HG03521 (cell line): ENCODE results near the gene CCDC112.
A peak's percentile ranks its signal among the peaks of the same experiment; 100 is the strongest.
"Not testable (repeated sequence)": the region's sequence is repeated elsewhere in the genome, so short reads cannot be mapped to it uniquely, and the experiment has no call there.

ENCODE experiments used
- ATAC-seq: cut with Tn5 transposase; IDR thresholded peaks from one replicate; pipeline ENCODE4 v1.9.1; 2021; ENCODE audit warnings: mild to moderate bottlenecking, moderate library complexity; ENCODE audit not compliant: unreplicated experiment

CCDC112 gene

DNA sequence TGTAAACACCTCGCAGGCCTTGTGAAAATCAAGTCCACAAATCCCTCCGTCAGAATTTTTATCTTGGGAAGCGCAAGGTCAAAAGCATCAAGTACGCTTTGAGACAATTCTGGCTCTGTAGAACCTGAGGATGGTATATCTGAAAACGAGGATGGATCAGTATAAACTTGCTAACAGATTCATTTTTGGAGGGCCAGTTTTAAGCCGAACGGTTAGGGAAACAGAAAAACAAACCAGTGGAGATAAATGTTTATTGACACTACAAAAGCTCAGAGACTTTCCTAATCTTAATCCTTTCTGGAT, 33.4 kb downstream of the CCDC112 start:
- ATAC-seq: no peak

DNA sequence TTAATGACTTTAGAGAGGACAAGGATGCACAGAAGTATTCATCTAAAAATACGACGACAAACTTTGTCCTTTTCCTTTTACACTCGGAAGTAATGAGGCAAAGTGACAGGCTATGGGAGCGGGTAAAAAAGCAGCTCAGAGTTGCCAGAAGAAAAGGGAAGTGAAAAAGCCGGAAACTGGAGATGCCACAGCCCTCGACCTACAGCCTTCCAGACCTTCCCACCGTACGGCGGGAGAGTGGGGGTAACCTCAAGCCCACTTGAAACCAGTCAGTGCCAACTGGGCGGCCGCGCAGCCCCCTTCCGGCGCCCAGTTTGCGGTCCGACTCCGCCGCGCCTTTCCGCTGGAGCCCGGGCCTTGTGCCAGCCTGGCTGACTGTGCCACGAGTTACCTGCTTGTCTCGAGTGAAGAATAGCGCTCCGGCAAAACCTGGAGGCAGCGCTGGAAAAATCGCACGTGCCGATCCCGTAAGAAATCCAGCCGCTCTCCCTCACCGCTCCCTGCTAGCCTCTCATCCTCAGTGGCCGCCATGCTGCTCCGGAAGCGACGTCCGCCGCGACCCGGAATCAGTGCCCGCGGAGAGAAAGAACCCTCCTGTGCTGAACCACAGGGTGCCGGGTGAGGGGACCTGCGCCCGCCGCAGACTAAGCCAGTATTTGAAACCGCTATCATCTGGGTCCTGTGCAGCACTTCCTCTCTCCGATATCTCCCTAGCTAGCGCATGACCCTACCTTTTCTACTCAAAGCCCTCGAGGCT, 34.0 kb downstream of the CCDC112 start, which contains the start of gene PGGT1B:
Gene PGGT1B, minus strand, starts transcription at position 557 of the 757 bp plus-strand sequence. Its CDS starts 26 bp downstream, at position 531.
- ATAC-seq: peak; percentile 84

DNA sequence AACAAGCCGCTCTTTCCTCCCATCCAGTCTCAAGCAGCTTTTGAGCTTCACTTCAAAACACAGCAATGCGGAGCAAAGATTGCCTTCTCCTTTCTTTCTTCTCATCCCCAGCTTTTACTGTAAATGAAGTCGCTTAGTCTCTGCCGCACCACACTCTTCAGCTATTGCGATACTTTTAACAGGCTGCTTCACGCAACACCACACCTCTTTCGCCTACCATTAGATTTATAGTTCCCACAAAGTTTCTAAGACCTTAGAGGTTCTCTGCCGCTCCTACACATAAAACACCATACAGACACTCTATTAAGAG, 34.5 kb downstream of the CCDC112 start:
- peak; percentile 46 for ATAC-seq

DNA sequence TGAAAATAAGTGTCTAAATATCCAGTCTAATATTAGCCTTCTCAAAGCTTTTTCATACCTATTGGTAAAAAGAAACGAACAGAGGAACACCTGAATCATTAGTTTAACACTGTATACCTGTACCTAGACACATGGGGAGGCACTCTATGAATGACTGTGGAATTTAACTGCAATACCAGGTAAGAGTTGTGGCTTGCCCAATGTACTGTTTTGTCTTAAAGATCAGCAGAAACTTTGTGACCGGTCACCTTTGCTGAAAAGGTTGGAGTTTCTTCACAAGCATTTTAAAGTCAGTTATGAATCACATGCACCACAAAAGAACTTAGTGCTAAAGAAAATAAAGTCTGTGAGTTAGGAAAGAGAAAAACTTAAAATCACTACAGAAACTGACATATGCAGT, 36.2 kb downstream of the CCDC112 start:
- no peak for ATAC-seq

DNA sequence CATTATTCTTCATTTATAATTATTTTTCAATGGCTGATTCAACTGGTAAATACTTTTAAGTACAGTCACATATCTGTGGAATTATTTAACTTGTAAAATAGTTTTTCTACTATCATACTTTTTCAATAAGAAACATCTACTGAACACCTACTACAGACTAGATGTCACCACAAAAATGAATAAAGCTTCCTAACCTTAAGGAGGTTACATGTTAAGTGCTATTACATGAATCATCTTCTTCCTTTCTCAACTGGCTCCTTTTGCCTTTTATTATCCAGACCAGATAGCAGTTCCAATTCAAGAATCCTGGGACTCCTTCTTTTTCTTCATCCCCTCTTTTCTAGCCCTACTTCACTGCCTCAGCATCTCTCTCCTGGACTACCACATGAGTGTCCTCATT, 38.5 kb downstream of the CCDC112 start:
- no peak for ATAC-seq

DNA sequence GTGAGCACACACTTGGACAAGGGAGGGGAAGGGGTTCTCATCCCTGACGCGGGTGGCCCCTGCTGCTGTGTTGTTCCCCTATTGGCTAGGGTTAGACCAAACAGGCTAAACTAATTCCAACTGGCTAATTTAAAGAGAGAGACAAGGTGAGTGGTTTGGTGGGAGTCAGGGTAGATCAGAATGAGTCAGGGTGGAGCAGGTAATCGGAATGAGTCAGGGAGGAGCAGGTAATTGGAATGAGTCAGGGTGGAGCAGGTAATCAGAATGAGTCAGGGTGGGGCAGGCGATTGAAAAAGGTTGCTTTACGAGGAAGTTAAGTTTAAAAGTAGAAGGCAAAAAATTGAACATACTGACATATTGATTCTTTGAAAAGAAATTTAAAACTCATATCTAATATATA, 47.1 kb downstream of the CCDC112 start:
- not testable (repeated sequence) for ATAC-seq

DNA sequence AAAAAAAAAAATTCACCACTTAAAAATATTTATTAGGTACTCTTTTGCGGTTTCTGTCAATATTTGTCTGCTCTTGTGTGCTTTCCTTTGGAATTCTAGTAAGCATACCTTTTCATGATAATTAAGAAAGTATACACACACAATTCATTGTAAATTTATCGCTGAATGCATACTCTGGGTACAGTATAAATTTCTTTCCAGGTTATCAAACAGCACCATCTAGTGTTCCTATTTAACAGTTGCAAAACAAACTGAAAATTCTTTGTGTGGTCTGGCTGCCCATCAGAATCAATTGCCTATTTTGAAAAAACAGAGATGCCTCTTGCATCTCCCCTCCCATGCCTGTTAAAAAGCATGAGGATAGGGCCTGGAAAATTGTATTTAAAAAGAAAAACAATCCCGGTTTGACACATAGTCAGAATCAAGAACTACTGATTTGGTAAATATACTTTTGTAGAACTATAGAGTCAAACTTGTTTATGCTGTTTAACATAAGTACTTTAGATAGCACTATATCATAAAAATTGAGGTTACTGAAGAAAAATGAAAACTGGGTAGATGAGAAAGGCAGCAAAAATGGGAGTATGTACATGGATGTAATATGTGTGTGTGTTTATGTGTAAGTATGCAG, 50.0 kb downstream of the CCDC112 start:
- peak; percentile 41 for ATAC-seq

DNA sequence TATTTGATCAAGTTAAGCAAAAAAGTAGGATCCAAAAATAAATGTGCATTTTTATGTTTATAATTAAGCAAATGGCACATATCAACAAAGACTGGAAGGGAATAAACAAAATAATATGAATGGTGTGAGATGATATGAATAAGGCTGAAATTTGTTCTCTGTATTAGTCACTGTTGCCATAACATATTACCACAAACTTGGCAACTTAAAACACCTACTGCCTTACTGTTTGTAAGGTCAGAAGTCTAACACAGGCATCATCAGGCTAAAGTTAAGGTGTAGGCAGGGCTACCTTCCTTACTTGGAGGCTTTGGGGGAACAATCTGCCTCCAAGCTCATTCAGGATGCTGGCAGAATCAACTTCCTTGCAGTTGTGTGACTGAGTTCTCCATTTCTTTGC, 53.0 kb downstream of the CCDC112 start:
- peak; percentile 78 for ATAC-seq

DNA sequence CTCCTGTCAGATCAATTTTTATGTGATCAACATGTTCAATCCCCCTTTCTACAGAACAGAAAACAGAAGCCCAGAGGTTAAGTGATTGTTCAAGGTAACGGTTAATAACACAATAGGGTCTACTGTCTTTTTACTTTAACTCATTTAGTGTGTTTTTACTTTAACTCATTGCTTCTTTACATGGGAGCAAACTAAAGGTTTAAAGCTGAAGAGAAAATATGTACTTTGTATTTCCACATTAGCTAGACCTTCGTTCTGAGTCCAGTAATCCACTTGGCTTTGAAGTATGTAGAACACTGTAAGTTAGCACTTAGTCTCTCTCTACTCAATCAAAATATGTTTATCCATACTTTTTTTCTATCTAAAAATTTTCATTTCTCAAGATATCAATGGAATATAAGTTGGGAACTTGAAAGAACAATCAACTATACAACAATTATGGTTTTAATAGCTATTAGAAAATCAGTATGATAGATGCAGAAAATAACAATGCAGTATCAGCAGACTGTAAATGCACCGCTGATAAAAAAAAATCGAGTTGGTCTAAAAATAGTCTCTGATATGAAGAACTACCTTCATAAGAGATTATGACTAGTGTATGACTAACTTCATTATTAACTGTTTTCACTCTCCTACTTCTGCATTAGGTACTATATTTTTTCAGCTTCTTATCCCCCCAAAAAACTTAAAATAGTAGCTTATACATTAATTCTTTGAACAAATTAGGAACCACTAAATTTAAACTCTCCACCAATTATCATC, 54.4 kb downstream of the CCDC112 start:
- ATAC-seq: no peak

DNA sequence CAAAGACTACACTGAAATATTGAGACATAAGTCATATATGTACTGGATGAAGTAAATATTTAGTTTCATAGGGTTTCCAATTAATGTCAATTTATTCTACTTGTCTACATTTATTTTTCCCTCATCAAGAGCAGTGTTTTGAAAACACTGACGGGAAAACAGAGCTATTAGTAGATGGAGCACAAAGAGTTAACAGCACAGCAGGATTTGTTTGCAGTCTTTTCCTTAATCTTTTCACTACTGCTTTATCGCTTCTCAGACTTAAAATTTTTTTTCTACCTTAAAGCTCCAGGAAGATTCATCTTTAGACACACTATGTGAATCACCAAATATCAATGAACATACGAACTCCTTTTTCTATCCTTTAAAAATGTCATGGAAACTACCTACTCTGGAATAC, 59.4 kb downstream of the CCDC112 start:
- ATAC-seq: no peak

DNA sequence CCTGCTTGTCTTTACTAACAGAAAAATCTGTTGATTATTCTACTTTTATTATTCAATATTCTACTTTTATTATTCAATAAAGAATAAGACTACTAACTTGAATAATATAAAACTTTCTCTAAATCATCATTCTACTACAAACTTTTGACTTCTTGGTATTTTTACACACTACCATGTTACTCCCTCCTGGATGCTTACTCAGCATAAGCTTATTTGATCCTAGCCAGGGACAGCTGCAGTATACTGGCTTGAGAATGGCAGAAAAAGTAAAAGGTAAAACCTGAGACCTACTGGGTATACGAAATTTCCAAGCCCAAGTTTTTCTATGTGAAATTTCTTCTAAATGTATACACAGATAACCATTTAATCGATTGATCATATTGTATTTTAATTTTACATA, 59.9 kb downstream of the CCDC112 start:
- no peak for ATAC-seq

DNA sequence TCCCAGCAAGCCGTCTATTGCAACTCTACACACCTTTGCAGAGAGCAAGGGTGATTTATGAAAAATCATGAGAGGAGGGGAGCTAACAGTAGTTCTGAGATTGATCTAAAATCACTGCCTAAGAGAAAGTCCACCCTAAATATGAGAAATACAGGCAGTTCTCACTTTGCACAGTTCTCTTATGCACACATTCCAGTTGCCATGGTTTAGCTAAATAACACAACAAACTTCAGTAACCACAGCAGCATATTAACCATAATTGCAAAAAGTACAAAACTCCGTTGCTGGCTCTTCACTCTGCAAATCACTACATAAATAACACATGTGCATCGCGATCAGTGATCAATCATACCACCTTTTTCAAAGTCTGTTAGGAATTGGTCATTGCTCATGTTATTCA, 64.9 kb downstream of the CCDC112 start:
- no peak for ATAC-seq

DNA sequence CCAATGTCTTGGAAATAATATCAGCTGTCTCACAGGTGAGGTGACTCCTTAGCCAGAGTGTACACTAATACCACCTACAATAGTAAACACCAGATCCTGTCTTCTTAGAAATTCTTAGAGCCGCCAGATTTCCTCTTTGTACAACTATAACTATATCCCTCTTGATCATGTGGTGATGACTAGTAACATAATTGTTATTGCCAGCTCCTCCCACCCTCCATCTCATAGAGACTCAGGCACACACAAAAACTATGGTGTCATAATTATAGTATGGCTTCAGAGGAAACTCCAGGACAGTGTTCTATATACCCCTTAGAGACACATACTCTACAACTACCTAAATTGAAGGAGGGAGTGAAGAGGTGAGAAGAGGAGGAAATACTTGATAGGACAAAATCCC, 66.8 kb downstream of the CCDC112 start:
- ATAC-seq: no peak

DNA sequence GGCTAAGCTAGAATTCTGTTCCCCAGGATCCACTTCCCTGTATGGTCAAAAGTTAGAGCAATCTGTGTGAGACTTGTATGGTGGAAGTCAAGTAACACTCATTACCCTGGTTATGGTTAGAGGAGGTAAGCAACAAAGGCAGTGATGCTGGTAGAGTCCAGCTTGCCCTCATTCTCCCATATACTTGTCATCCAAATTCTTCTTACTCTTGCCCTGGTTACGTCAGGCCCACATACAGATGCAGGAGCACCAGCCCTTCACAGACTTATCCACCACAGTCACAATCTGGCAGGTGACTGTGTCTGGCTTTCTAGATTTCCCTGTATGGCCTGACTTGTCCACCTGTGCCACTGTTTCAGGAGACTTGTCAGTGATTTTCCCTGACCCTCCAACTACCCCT, 69.2 kb downstream of the CCDC112 start:
- ATAC-seq: no peak
